ENCODE results near the gene ARHGEF19.

ARHGEF19 gene

GRCh38 chr1:16152481-16153087, 59.9 kb downstream of the ARHGEF19 start:
- DNase-seq (ENCODE audit: low read depth in 1 of 2, low spot score in 1 of 2) = no peak
- no peak overlapping the region for H3K4me3 ChIP-seq (replicated peaks; ENCODE audit: insufficient read depth, low read length)
- no peak overlapping the region for H3K27ac ChIP-seq (replicated peaks)

GRCh38 chr1:16151995-16152384, 60.5 kb downstream of the ARHGEF19 start:
- Histone ChIP-seq H3K27me3 (ENCODE audit: insufficient read depth, poor library complexity, severe bottlenecking) (peaks cover 32% of the 10 kb centered on the region), H3K27ac (replicated peaks) (no peak overlapping the region), H3K4me3 (replicated peaks; ENCODE audit: insufficient read depth, low read length) (no peak overlapping the region)
- no peak for DNase-seq (ENCODE audit: low read depth in 1 of 2, low spot score in 1 of 2)
- TF ChIP-seq POLR2AphosphoS5 (IDR thresholded peaks at IDR 0.05; ENCODE audit: low read depth) (no peak), REST (IDR thresholded peaks at IDR 0.05; ENCODE audit: insufficient replicate concordance, low read depth) (no peak), GABPA (IDR thresholded peaks at IDR 0.05; ENCODE audit: low read depth) (no peak), CTCF (IDR thresholded peaks at IDR 0.05; ENCODE audit: insufficient read depth, low read length) (no peak), SPI1 (IDR thresholded peaks at IDR 0.05; ENCODE audit: borderline replicate concordance, low read depth) (no peak)

More at GRCh38 chr1:16152481-16153087, 59.9 kb downstream of the ARHGEF19 start:
- no peak for TF ChIP-seq GABPA (IDR thresholded peaks at IDR 0.05; ENCODE audit: low read depth)
- peaks cover 28% of the 10 kb centered on the region for H3K27me3 ChIP-seq (ENCODE audit: insufficient read depth, poor library complexity, severe bottlenecking)

- DNase-seq (ENCODE audit: low read depth in 1 of 2, low spot score in 1 of 2) = peak in 1 of 2 experiments; percentile 34
- no peak overlapping the region for H3K4me3 ChIP-seq (replicated peaks; ENCODE audit: insufficient read depth, low read length)
- TF ChIP-seq GABPA (IDR thresholded peaks at IDR 0.05; ENCODE audit: low read depth) (no peak), POLR2AphosphoS5 (IDR thresholded peaks at IDR 0.05; ENCODE audit: low read depth) (no peak), CTCF (IDR thresholded peaks at IDR 0.05; ENCODE audit: insufficient read depth, low read length) (no peak), SPI1 (IDR thresholded peaks at IDR 0.05; ENCODE audit: borderline replicate concordance, low read depth) (no peak), REST (IDR thresholded peaks at IDR 0.05; ENCODE audit: insufficient replicate concordance, low read depth) (no peak)
- H3K27me3 ChIP-seq (ENCODE audit: insufficient read depth, poor library complexity, severe bottlenecking) = peaks cover 26% of the 10 kb centered on the region
- H3K27ac ChIP-seq (replicated peaks) = no peak overlapping the region
Observed at GRCh38 chr1:16151196-16151994, 61.1 kb downstream of the ARHGEF19 start.

GRCh38 chr1:16150508-16150907, 61.9 kb downstream of the ARHGEF19 start:
- no peak for TF ChIP-seq SPI1 (IDR thresholded peaks at IDR 0.05; ENCODE audit: borderline replicate concordance, low read depth)
- no peak overlapping the region for H3K27ac ChIP-seq (replicated peaks)
- no peak for DNase-seq (ENCODE audit: low read depth in 1 of 2, low spot score in 1 of 2)
- no peak overlapping the region for H3K4me3 ChIP-seq (replicated peaks; ENCODE audit: insufficient read depth, low read length)
- H3K27me3 ChIP-seq (ENCODE audit: insufficient read depth, poor library complexity, severe bottlenecking) = peaks cover 19% of the 10 kb centered on the region
